Measurements from ENCODE around the gene CNRIP1. TPM values are rescaled to one million over a fixed set of nuclear protein-coding genes. Genes with fewer than 3 reads are reported as not detected.

CNRIP1 gene
- total RNA-seq, 6 experiments from 2014 or later = 1.9 to 4.1 (median 2.6) TPM

- H3K4me3 ChIP-seq = no peak overlapping the region
- no peaks in the 10 kb centered on the region for H3K4me1 ChIP-seq
- TF ChIP-seq CTCF (IDR thresholded peaks at IDR 0.05) = no peak
- no peak for TF ChIP-seq POLR2A (IDR thresholded peaks at IDR 0.05)
- no peaks in the 10 kb centered on the region for H3K36me3 ChIP-seq
- H3K9me3 ChIP-seq = no peaks in the 10 kb centered on the region
- no peak overlapping the region for H3K27ac ChIP-seq
- WGBS (ENCODE audit: insufficient coverage, low coverage, low lambda C conversion rate, missing lambda C conversion rate) = 91% methylated on average over 1 of the region's 1 CpG
- no peak for ATAC-seq
- DNase-seq = no peak
- no peaks in the 10 kb centered on the region for H3K27me3 ChIP-seq
- intact Hi-C loops (cut with DNase I) = no loop called here
Measured at GRCh38 chr2:68342470-68342869, 22.7 kb upstream of the CNRIP1 start.

GRCh38 chr2:68341583-68341982 lies 21.8 kb upstream of the CNRIP1 start:
- Histone ChIP-seq H3K9me3 (no peaks in the 10 kb centered on the region), H3K27ac (no peak overlapping the region), H3K4me1 (no peaks in the 10 kb centered on the region), H3K27me3 (no peaks in the 10 kb centered on the region), H3K36me3 (no peaks in the 10 kb centered on the region), H3K4me3 (no peak overlapping the region)
- ATAC-seq (no peak), DNase-seq (no peak)
- intact Hi-C loops (cut with DNase I) = no loop called here
- TF ChIP-seq CTCF (IDR thresholded peaks at IDR 0.05) (no peak), POLR2A (IDR thresholded peaks at IDR 0.05) (no peak)
- WGBS (ENCODE audit: insufficient coverage, low coverage, low lambda C conversion rate, missing lambda C conversion rate) = 38% methylated on average over 4 of the region's 4 CpGs

- ATAC-seq (no peak), DNase-seq (no peak)
- intact Hi-C loops (cut with DNase I) = no loop called here
- Histone ChIP-seq H3K4me1 (no peaks in the 10 kb centered on the region), H3K27me3 (no peaks in the 10 kb centered on the region), H3K9me3 (no peaks in the 10 kb centered on the region), H3K36me3 (no peaks in the 10 kb centered on the region), H3K27ac (no peak overlapping the region), H3K4me3 (no peak overlapping the region)
- 76% methylated on average over 3 of the region's 3 CpGs for WGBS (ENCODE audit: insufficient coverage, low coverage, low lambda C conversion rate, missing lambda C conversion rate)
- TF ChIP-seq CTCF (IDR thresholded peaks at IDR 0.05) = no peak
Measured at GRCh38 chr2:68341062-68341329, 21.2 kb upstream of the CNRIP1 start.

GRCh38 chr2:68340226-68341061 lies 20.7 kb upstream of the CNRIP1 start:
- no peak overlapping the region for H3K4me3 ChIP-seq
- ATAC-seq (no peak), DNase-seq (no peak)
- H3K4me1 ChIP-seq = no peaks in the 10 kb centered on the region
- intact Hi-C loops (cut with DNase I) = no loop called here
- 35% methylated on average over 5 of the region's 5 CpGs for WGBS (ENCODE audit: insufficient coverage, low coverage, low lambda C conversion rate, missing lambda C conversion rate)
- no peaks in the 10 kb centered on the region for H3K36me3 ChIP-seq
- no peak overlapping the region for H3K27ac ChIP-seq
- H3K27me3 ChIP-seq = no peaks in the 10 kb centered on the region
- TF ChIP-seq POLR2A (IDR thresholded peaks at IDR 0.05) (no peak), CTCF (IDR thresholded peaks at IDR 0.05) (no peak)
- no peaks in the 10 kb centered on the region for H3K9me3 ChIP-seq

Data from right lobe of liver (tissue), 6 donors.